HFF-Myc (cell line): Measurements from ENCODE around the gene CCDC9B.

Source experiments
- DNase-seq: peaks from one replicate; pipeline ENCODE4 v3.0.0-alpha.2; 2011; ENCODE audit warnings: low read depth; ENCODE audit errors: extremely low read depth
- H3K4me3 ChIP-seq: replicated peaks from 2 replicates; pipeline ENCODE4 v1.5.1; 2011; ENCODE audit warnings: low read depth, mild to moderate bottlenecking, control low read depth, low read length
- CTCF ChIP-seq: IDR thresholded peaks from 2 replicates; pipeline ENCODE4 v1.5.1; 2012; ENCODE audit warnings: mild to moderate bottlenecking, low read depth, low read length, control low read depth; ENCODE audit errors: missing control alignments

The CCDC9B gene

GRCh38 chr15:40323239-40323952 lies 17.3 kb downstream of the CCDC9B start, which contains the start of gene INAFM2:
TSS of gene INAFM2 (plus strand) at chr15:40323692. CDS start at chr15:40324056, 364 bp downstream.
- H3K4me3 ChIP-seq: peak within 1 kb of the TSS; percentile 49
- peak; percentile 64 for DNase-seq

GRCh38 chr15:40322531-40323238 lies 18.1 kb downstream of the CCDC9B start:
- DNase-seq: no peak
- H3K4me3 ChIP-seq: peak overlapping the region; percentile 18
- TF ChIP-seq CTCF: no peak

More at GRCh38 chr15:40323239-40323952, 17.3 kb downstream of the CCDC9B start, which contains the start of gene INAFM2:
- TF ChIP-seq CTCF: peak; percentile 48

GRCh38 chr15:40320931-40321371 lies 19.8 kb downstream of the CCDC9B start:
- DNase-seq: no peak
- peak; percentile 92 for TF ChIP-seq CTCF
- H3K4me3 ChIP-seq: no peak overlapping the region

- no peak for TF ChIP-seq CTCF
- DNase-seq: no peak
- no peak overlapping the region for H3K4me3 ChIP-seq
Measured at GRCh38 chr15:40320409-40320808, 20.3 kb downstream of the CCDC9B start.

GRCh38 chr15:40317580-40317979 lies 23.2 kb downstream of the CCDC9B start:
- no peak for DNase-seq
- no peak for TF ChIP-seq CTCF

GRCh38 chr15:40316931-40317330 lies 23.8 kb downstream of the CCDC9B start:
- TF ChIP-seq CTCF: no peak
- H3K4me3 ChIP-seq: no peak overlapping the region
- no peak for DNase-seq

More at GRCh38 chr15:40317580-40317979, 23.2 kb downstream of the CCDC9B start:
- no peak overlapping the region for H3K4me3 ChIP-seq
